Nasal cavity respiratory epithelium epithelial cell of viscerocranial mucosa (primary cell): ENCODE results near the gene WBP1L. TPM values are rescaled to one million over a fixed set of nuclear protein-coding genes. Genes with fewer than 3 reads are reported as not detected.

ENCODE experiments used
- total RNA-seq: library from RNA; depleted of rRNA; stranded (reverse); fragments of >200 nt; gene quantifications from 2 replicates; pipeline ENCODE4 v1.2.3, GENCODE V29; 2014

WBP1L gene
- 26.3 and 44.1 TPM in 2 replicates for total RNA-seq

DNA sequence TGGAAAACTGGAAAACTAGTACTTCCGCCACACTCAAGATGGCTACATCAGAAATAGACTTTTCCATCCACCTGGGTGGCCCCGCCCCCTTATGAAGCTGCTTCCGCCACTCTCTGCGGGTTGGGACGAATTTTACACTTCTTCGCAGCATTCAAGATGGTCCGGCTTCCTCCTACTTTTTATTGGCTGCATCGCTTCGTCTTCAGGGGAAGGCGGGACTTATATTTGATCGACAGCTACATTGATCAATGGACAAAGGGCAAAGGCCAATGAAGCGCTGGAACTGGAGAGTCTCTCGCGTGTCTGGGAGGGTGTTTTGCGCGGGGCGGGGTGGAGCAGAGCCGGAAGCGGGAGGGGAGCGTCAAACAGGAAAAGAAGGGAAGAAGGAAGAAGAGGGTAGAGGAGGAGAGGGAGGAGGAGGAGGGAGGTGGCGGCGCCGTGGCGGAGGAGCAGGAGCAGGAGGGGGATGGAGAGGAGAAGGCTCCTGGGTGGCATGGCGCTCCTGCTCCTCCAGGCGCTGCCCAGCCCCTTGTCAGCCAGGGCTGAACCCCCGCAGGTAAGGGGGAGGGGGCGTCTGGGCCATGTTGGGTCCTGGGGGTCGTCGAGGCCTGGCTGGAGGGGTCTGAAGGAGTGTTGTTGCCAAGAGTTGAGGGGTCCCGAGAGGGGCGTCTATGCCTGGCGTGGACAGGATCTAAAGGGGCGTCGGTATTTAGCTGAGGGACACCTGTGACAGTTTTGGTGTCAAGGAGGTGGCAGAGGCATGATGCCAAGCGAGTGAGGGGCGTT is at the start of gene WBP1L:
TSS of gene WBP1L (plus strand) at position 361 of the 786 bp plus-strand sequence. CDS start at position 467, 106 bp downstream.

DNA sequence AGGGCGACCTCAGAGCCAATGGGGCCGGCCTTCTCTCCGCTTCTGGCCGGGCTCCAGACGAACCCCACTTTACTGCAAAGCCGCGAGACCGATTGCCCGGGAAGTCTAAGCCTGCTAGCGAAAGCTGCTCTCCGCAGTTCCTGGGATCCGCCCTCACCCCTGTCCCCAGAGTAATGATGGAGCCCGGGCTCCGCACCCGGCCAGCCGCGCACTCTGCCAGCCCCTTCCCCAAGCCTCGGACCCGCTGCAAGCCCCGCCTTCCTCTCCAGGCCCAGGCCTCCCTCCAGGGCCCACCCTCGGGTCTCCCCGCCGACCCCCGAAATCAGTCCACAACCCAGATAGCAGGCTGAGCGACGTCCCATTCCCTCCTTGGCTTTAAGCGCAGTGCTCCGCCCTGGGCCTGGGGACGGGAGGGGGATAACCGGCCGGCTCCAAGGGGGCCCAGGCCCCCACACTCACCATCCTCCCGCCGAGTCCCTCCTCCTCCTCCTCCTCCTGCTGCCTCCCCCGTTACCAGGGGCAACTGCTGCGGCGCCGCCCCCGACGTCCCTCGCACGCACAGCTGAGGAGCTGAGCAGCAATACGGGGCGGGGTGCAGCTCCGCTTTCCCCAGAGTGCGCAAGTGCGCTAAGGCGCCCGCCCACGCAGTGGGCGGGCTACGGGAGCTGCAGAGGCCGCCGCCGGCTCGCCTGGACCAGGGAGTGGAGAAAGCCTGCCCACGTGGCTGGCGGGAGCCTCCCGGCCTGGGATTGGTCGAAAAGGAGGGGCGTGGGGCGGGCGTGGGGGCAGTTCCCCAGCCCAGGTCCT is 29.7 kb upstream of the WBP1L start, which contains the start of gene ARL3:
TSS of gene ARL3 (minus strand) at position 584 of the 807 bp plus-strand sequence. CDS start at position 462, 122 bp downstream.

DNA sequence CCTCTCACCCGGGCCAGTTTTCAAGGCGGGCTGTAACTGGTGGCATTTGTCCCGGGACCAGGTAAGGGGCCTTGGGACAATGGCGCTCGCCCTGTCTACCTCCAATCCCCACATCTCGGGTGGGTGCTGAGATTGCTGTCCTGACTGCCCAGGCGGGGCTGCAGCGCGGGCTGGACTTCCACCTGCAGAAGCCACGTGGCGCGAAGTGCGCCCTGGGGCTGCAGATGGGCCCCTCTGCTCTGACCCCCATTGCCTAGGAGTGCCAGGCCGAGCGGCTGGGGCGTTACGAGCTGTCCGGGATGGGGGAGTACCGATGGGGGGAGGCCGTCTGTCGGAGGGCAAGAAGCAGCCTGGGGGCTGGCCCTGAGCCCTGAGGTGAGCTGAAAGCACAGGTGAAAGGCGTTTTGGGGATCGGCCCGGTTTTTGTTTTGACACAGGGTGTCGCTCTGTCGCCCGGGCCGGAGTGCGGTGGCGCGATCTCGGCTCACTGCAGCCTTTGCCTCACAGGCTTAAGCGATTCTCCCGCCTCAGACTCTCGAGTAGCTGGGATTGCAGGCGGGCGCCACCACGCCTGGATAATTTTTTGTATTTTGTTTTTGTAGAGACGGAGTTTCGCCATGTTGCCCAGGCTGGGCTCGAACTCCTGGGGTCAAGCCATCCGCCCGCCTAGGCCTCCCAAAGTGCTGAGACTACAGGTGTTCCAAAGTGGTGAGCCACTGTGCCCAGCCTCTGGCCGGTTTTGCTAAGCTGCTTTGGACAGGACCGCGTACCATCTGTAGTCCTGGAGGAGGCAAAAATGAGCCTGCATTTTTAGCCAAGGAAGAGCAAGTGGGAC is 28.9 kb upstream of the WBP1L start, which contains the start of gene SFXN2:
TSS of gene SFXN2 (plus strand) at position 16 of the 835 bp plus-strand sequence. CDS start 12,001 bp downstream, outside the sequence.

DNA sequence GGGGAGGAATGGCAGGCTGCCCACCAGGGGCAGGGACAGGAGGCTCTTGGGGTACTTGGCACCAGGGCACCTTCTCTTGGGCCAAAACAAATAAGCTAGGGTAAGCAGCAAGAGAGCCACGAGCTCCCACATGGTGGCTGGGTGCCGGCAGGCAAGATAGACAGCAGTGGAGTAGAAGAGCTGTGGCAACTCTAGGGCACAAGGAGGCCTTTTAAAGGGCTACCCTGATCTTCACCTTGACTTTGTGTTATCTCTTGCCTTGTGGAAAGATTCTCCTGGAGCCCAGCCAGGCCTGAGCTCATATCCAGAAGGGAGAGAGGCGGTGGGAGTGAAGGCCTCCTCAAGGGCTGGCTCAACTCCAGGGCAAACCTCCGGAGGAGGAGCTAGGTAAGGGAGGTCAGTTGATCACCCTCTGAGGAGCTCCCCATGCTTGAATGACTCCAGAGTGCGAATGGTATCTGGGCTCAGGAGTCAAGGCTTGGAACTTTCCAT is 93.5 kb downstream of the WBP1L start, which contains the start of gene CYP17A1:
TSS of gene CYP17A1 (minus strand) at position 184 of the 492 bp plus-strand sequence. CDS start at position 132, 52 bp downstream.

Other genes with a start within 250 kb of the WBP1L start
- gene ACTR1A, start 241.2 kb upstream of the WBP1L start, total RNA-seq = 69.7 and 99.2 TPM in 2 replicates
- gene SUFU, start 240.0 kb upstream of the WBP1L start, total RNA-seq = 0.68 and 5.8 TPM in 2 replicates
- gene TRIM8, start 99.5 kb upstream of the WBP1L start, total RNA-seq = 44.8 and 111 TPM in 2 replicates
- gene ARL3, start 29.6 kb upstream of the WBP1L start, total RNA-seq = 5.5 and 6.5 TPM in 2 replicates
- 2.1 and 2.4 TPM in 2 replicates for gene SFXN2, start 29.3 kb upstream of the WBP1L start, total RNA-seq
- not detected in 2 replicates for gene CYP17A1, start 93.5 kb downstream of the WBP1L start, total RNA-seq
- gene BORCS7, start 110.3 kb downstream of the WBP1L start, total RNA-seq = 8.9 and 20.0 TPM in 2 replicates
- 2.1 and 5.8 TPM in 2 replicates for gene AS3MT, start 125.5 kb downstream of the WBP1L start, total RNA-seq
- gene CNNM2, start 174.3 kb downstream of the WBP1L start, total RNA-seq = 2.7 and 8.3 TPM in 2 replicates